Astrocyte (in vitro differentiated cells and primary cell): ENCODE data around the gene FRYL. TPM values are rescaled to one million over a fixed set of nuclear protein-coding genes. Genes with fewer than 3 reads are reported as not detected.
A peak's percentile ranks its signal among the peaks of the same experiment; 100 is the strongest.

Experiments used
- DNase-seq: peaks from one replicate; pipeline ENCODE4 v3.0.0-alpha.2; 2010; ENCODE audit warnings: low read depth
- FAIRE-seq: peaks from 2 replicates; lab custom pipeline; 2011; peaks lifted over from hg19 to GRCh38; lab: Jason Lieb, UNC
- H2AFZ ChIP-seq: 2 replicates; pipeline ENCODE4 v1.6.0; 2012; ENCODE audit warnings: low read depth, low read length, inconsistent platforms
- H3K27ac ChIP-seq: 2 replicates; pipeline ENCODE4 v1.5.1; 2011; ENCODE audit warnings: low read depth, low read length, inconsistent platforms
- H3K27me3 ChIP-seq: 2 replicates; pipeline ENCODE4 v1.6.0; 2011; ENCODE audit warnings: low read length, inconsistent platforms; ENCODE audit not compliant: insufficient read depth
- H3K36me3 ChIP-seq: 2 replicates; pipeline ENCODE4 v1.5.1; 2011; ENCODE audit warnings: low read length, inconsistent platforms; ENCODE audit not compliant: insufficient read depth
- H3K4me1 ChIP-seq: 2 replicates; pipeline ENCODE4 v1.5.1; 2011; ENCODE audit warnings: low read length, inconsistent platforms; ENCODE audit not compliant: insufficient read depth
- H3K4me2 ChIP-seq: 2 replicates; pipeline ENCODE4 v1.6.0; 2012; ENCODE audit warnings: low read length, inconsistent platforms
- H3K4me3 ChIP-seq: 2 replicates; pipeline ENCODE4 v1.5.1; 2011; ENCODE audit warnings: low read depth, mild to moderate bottlenecking, low read length, inconsistent platforms; ENCODE audit not compliant: insufficient read depth
- H3K79me2 ChIP-seq: 2 replicates; pipeline ENCODE4 v1.6.0; 2012; ENCODE audit warnings: mild to moderate bottlenecking, low read length, inconsistent platforms; ENCODE audit not compliant: insufficient read depth
- H3K9ac ChIP-seq: 2 replicates; pipeline ENCODE4 v1.6.0; 2012; ENCODE audit warnings: mild to moderate bottlenecking, low read length, inconsistent platforms
- H3K9me3 ChIP-seq: 2 replicates; pipeline ENCODE4 v1.5.1; 2012; ENCODE audit warnings: low read depth, mild to moderate bottlenecking, low read length, inconsistent platforms; ENCODE audit not compliant: insufficient read depth
- H4K20me1 ChIP-seq: 2 replicates; pipeline ENCODE4 v1.6.0; 2012; ENCODE audit warnings: low read length, inconsistent platforms; ENCODE audit not compliant: insufficient read depth
- H3K27ac Mint-ChIP-seq: one replicate; pipeline ENCODE4 v1.8.0; 2021; ENCODE audit warnings: mild to moderate bottlenecking, mixed read lengths; ENCODE audit not compliant: unreplicated experiment
- H3K27me3 Mint-ChIP-seq: one replicate; pipeline ENCODE4 v1.8.0; 2021; ENCODE audit warnings: low read depth, mixed read lengths; ENCODE audit not compliant: unreplicated experiment
- H3K36me3 Mint-ChIP-seq: one replicate; pipeline ENCODE4 v1.8.0; 2021; ENCODE audit warnings: low read depth, mixed read lengths; ENCODE audit not compliant: unreplicated experiment
- H3K4me1 Mint-ChIP-seq: one replicate; pipeline ENCODE4 v1.8.0; 2021; ENCODE audit warnings: low read depth, mixed read lengths; ENCODE audit not compliant: unreplicated experiment
- H3K4me3 Mint-ChIP-seq: one replicate; pipeline ENCODE4 v1.8.0; 2021; ENCODE audit warnings: mild to moderate bottlenecking, moderate library complexity, mixed read lengths; ENCODE audit not compliant: unreplicated experiment
- H3K9me3 Mint-ChIP-seq: one replicate; pipeline ENCODE4 v1.8.0; 2021; ENCODE audit warnings: mild to moderate bottlenecking, mixed read lengths; ENCODE audit not compliant: unreplicated experiment
- EZH2 ChIP-seq: IDR thresholded peaks from 2 replicates; pipeline ENCODE4 v1.6.1; 2012; ENCODE audit warnings: mild to moderate bottlenecking, low read length, inconsistent platforms; ENCODE audit not compliant: insufficient read depth
- total RNA-seq: library from RNA; stranded (reverse); gene quantifications from 2 replicates; pipeline ENCODE4 v1.2.1, GENCODE V29; 2021
- TF ChIP-seq, protein P1 (sequence below): IDR thresholded peaks from 2 replicates; pipeline ENCODE4 v1.5.1; 2011; ENCODE audit warnings: low read depth, mild to moderate bottlenecking, inconsistent platforms, low read length, moderate library complexity; ENCODE audit not compliant: insufficient read depth

Gene FRYL
- total RNA-seq, 1 donor from 2014 or later, result 70.0 TPM

DNA sequence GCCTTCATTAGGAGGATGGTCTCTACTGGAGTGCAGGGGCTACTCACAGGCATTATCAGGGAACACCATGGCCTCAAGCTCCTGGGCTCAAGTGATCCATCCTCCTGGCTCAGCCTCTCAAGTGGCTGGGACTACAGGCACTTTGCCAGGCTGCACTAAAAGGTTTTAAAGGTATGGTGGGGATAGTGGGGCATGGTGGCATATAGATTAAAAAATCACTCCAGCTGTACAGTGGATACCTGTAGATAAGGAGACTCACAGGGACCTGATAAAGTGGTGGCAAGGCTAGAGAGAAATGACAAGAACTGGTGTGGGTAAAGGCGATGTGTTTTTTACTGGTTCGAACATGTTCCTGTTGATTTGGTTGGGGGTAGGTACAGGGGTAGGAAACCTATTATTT is 284.1 kb downstream of the FRYL start:
- H3K9me3 ChIP-seq, result no peaks in the 10 kb centered on the region
- no peak overlapping the region for H2AFZ ChIP-seq
- H3K36me3 ChIP-seq, result peaks cover 11% of the 10 kb centered on the region
- H3K27me3 Mint-ChIP-seq, result peaks cover 21% of the 10 kb centered on the region
- FAIRE-seq, result no peak
- peaks cover 15% of the 10 kb centered on the region for H3K27me3 ChIP-seq
- H3K4me3 Mint-ChIP-seq, result no peak overlapping the region
- no peaks in the 10 kb centered on the region for H3K79me2 ChIP-seq
- H3K4me1 Mint-ChIP-seq, result no peaks in the 10 kb centered on the region
- peaks cover 9% of the 10 kb centered on the region for H3K36me3 Mint-ChIP-seq
- peaks cover 5% of the 10 kb centered on the region for H4K20me1 ChIP-seq
- no peaks in the 10 kb centered on the region for H3K4me1 ChIP-seq
- no peak overlapping the region for H3K27ac Mint-ChIP-seq
- H3K9ac ChIP-seq, result no peak overlapping the region
- peaks cover 4% of the 10 kb centered on the region for H3K9me3 Mint-ChIP-seq
- DNase-seq, result no peak
- no peak for TF ChIP-seq EZH2
- TF ChIP-seq, protein P1, sequence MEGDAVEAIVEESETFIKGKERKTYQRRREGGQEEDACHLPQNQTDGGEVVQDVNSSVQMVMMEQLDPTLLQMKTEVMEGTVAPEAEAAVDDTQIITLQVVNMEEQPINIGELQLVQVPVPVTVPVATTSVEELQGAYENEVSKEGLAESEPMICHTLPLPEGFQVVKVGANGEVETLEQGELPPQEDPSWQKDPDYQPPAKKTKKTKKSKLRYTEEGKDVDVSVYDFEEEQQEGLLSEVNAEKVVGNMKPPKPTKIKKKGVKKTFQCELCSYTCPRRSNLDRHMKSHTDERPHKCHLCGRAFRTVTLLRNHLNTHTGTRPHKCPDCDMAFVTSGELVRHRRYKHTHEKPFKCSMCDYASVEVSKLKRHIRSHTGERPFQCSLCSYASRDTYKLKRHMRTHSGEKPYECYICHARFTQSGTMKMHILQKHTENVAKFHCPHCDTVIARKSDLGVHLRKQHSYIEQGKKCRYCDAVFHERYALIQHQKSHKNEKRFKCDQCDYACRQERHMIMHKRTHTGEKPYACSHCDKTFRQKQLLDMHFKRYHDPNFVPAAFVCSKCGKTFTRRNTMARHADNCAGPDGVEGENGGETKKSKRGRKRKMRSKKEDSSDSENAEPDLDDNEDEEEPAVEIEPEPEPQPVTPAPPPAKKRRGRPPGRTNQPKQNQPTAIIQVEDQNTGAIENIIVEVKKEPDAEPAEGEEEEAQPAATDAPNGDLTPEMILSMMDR, result no peak
- no peak overlapping the region for H3K4me2 ChIP-seq
- H3K27ac ChIP-seq, result no peak overlapping the region
- no peak overlapping the region for H3K4me3 ChIP-seq

DNA sequence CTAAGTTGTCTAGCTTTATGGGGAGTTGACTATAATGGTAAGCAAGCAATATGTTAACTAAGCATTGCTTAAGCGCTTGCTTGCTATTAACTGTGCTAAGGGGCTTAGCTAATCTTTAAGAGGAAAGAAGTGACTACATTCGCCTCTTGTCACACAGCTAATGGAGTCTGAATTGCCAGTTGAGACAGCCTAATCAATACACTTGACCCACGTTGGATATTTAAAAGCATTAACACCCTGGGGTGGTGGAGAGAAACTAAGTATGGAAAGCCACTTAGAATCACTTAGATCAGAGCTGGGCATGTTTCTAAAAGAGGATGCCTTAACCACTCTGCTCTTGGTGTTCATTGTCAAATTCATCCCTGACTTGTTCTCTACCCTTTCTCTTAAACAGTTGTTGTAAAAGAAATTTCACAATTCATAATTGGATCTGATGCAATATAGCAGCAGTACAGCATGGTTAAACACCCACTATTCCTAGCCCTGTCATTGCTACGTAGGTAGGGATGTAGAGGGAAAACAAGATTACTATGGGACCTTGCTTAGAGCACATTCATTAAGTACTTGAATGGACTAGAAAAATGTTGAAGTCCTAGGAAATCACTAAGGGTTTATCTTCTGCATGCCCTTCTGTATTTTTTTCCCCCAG is 286.5 kb downstream of the FRYL start:
- DNase-seq, result no peak
- Mint-ChIP-seq H3K27ac (no peak overlapping the region), H3K4me3 (no peak overlapping the region), H3K4me1 (no peaks in the 10 kb centered on the region), H3K9me3 (peaks cover 4% of the 10 kb centered on the region), H3K27me3 (peaks cover 35% of the 10 kb centered on the region), H3K36me3 (peaks cover 10% of the 10 kb centered on the region)
- FAIRE-seq, result no peak
- no peak overlapping the region for H2AFZ ChIP-seq
- H3K9me3 ChIP-seq, result no peaks in the 10 kb centered on the region
- no peak overlapping the region for H3K4me3 ChIP-seq
- no peak for TF ChIP-seq EZH2
- TF ChIP-seq, protein P1, result no peak
- H3K27me3 ChIP-seq, result peaks cover 37% of the 10 kb centered on the region
- peaks cover 3% of the 10 kb centered on the region for H3K4me1 ChIP-seq
- H3K9ac ChIP-seq, result no peak overlapping the region
- peaks cover 2% of the 10 kb centered on the region for H3K36me3 ChIP-seq
- H3K4me2 ChIP-seq, result no peak overlapping the region
- no peaks in the 10 kb centered on the region for H3K79me2 ChIP-seq
- H3K27ac ChIP-seq, result no peak overlapping the region
- H4K20me1 ChIP-seq, result peaks cover 5% of the 10 kb centered on the region

DNA sequence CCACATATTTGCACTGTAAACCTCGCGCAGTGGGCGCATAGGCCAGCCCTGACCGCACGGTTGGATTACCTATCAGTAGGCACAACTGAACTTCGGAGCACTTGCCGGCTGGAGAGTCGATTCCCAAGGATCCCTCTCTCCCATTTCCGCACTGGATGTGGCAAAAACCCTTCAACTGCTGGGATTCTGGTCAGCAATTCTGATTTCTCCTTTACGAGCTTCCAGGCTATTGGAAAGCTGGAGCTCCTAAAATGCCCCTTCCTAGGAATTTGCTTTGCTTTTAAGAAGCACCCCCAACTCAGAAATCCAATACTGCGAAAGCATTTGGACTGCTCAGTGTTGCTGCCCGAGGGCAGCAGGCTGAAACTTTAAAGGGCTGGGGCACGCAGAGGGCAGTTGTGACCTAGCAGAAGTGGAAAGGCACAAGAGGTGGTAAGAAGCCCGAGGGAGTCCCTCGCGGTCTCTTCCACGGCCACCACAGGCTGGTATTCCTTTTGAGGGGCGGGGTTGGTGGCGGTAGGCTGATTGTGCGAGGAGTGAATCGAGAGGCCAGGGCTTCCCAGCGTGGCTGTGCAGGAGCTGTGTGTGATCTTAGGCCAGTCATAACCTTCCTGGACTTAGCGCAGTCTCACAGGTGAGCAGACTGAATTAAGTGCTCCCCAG is 288.4 kb downstream of the FRYL start:
- Histone ChIP-seq H3K36me3 (peaks cover 2% of the 10 kb centered on the region), H3K4me1 (peaks cover 3% of the 10 kb centered on the region), H4K20me1 (peaks cover 5% of the 10 kb centered on the region), H2AFZ (peak overlapping the region; percentile 48), H3K27me3 (peaks cover 44% of the 10 kb centered on the region), H3K79me2 (no peaks in the 10 kb centered on the region), H3K9me3 (no peaks in the 10 kb centered on the region), H3K9ac (no peak overlapping the region), H3K4me3 (no peak overlapping the region), H3K4me2 (peak overlapping the region; percentile 57), H3K27ac (no peak overlapping the region)
- peaks cover 10% of the 10 kb centered on the region for H3K36me3 Mint-ChIP-seq
- no peak overlapping the region for H3K4me3 Mint-ChIP-seq
- no peak for DNase-seq
- H3K4me1 Mint-ChIP-seq, result no peaks in the 10 kb centered on the region
- TF ChIP-seq, protein P1, result no peak
- peak; percentile 60 for TF ChIP-seq EZH2
- no peak for FAIRE-seq
- no peak overlapping the region for H3K27ac Mint-ChIP-seq
- peaks cover 50% of the 10 kb centered on the region for H3K27me3 Mint-ChIP-seq
- H3K9me3 Mint-ChIP-seq, result peaks cover 4% of the 10 kb centered on the region
